Esophagus muscularis mucosa (tissue), 4 donors: ENCODE data around the gene FBXW9. TPM values are rescaled to one million over a fixed set of nuclear protein-coding genes. Genes with fewer than 3 reads are reported as not detected.
"Not testable (repeated sequence)": the region's sequence is repeated elsewhere in the genome, so short reads cannot be mapped to it uniquely, and the experiment has no call there.

Source experiments
- DNase-seq: peaks from one replicate; pipeline ENCODE4 v3.0.0-alpha.2; 2017; ENCODE audit errors: extremely low spot score
- H3K27ac ChIP-seq, 4 donors: fragments of 200-600 bp; sonication (generic); replicated peaks in 1 of 4; 1 replicate in 3 of 4; 2 replicates in 1 of 4; pipeline ENCODE4 v1.5.1; 2016 to 2019; ENCODE audit warnings: mild to moderate bottlenecking in 1 of 4
- H3K27me3 ChIP-seq, 4 donors: fragments of 200-600 bp; sonication (generic); one replicate each; pipeline versions ENCODE4 v1.5.1 to v1.6.0; 2016 to 2019
- H3K36me3 ChIP-seq, 4 donors: fragments of 200-600 bp; sonication (generic); one replicate each; pipeline ENCODE4 v1.5.1; 2016 to 2019
- H3K4me1 ChIP-seq, 4 donors: fragments of 200-600 bp; sonication (generic); one replicate each; pipeline ENCODE4 v1.5.1; 2016 to 2019
- H3K4me3 ChIP-seq, 4 donors: fragments of 200-600 bp; sonication (generic); 1 replicate in 2 of 4; 2 replicates in 2 of 4; pipeline ENCODE4 v1.5.1; 2016 to 2019; ENCODE audit warnings: mild to moderate bottlenecking in 4 of 4, moderate library complexity in 1 of 4
- H3K9me3 ChIP-seq, 4 donors: fragments of 200-600 bp; sonication (generic); 1 replicate in 3 of 4; 2 replicates in 1 of 4; pipeline ENCODE4 v1.5.1; 2016 to 2019
- EP300 ChIP-seq: sonication (generic); formaldehyde crosslinking; IDR thresholded peaks from one replicate; pipeline ENCODE4 v1.6.1; 2017; ENCODE audit warnings: antibody characterized with exemption
- POLR2A ChIP-seq: fragments of 450-650 bp; IDR thresholded peaks from one replicate; pipeline ENCODE4 v1.6.1; 2017; ENCODE audit warnings: antibody characterized with exemption, moderate library complexity, mild to moderate bottlenecking, low read depth
- POLR2AphosphoS5 ChIP-seq, 2 donors: sonication (generic); formaldehyde crosslinking; IDR thresholded peaks; one replicate each; pipeline ENCODE4 v1.6.1; 2017; ENCODE audit warnings: antibody characterized with exemption in 2 of 2
- WGBS: methylation state at CpG from one replicate; pipeline ENCODE4 v1.1.5; 2018; 5-methylcytosine and 5-hydroxymethylcytosine counted together
- intact Hi-C: fragments of 100-400 bp; cut with DNase I; formaldehyde crosslinking; loops from one replicate; pipeline ENCODE4 v1.15.1; 2023
- total RNA-seq, 4 donors: library from RNA; depleted of rRNA; stranded (reverse); fragments of >200 nt; gene quantifications; one replicate each; pipeline versions ENCODE4 v1.1.0 to v1.2.1, GENCODE V29; 2016
- TF ChIP-seq, protein P1 (sequence below), 3 experiments: fragments of 200-600 bp in 2 of 3; fragments of 450-650 bp in 1 of 3; sonication (generic) in 2 of 3; IDR thresholded peaks; one replicate each; pipeline ENCODE4 v1.5.1; 2017 to 2019; ENCODE audit warnings: antibody characterized with exemption in 3 of 3, mild to moderate bottlenecking in 2 of 3, moderate library complexity in 1 of 3

FBXW9 gene
- total RNA-seq, 4 donors from 2014 or later: 4.3 to 10.6 (median 7.5) TPM

DNA sequence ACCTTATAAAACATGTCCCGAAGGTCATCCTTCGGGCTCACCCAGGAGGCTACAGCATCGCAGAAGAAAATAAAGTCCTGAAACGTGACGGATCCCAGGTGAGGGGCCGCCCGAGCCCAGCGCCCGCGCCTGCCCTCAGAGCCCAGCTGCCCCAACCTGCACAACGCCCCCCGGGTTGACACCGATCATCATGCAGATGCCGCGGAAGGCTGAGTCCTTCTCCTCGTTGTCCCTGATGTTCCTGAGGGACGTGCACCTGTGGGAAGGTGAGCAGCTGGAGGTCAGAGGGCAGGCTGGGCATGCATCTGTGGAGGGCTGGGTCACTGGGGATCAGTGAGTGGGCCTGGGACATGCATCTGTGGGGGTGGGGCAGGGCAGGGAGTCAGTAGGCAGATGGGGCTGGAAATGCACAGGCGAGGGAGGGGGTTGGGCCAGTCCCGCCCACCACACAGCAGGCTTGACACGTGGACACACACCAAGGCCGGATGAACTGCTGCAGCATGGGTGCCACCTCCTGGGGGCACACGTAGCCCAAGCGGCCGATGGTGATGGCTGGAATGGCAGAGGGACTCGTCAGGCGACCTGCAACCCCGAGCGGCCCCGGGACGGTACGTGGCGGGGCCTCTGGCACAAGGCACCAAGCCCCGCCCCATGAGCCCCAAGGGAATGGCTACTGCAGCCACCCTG is 5.3 kb upstream of the FBXW9 start:
- intact Hi-C loops: no loop called here

DNA sequence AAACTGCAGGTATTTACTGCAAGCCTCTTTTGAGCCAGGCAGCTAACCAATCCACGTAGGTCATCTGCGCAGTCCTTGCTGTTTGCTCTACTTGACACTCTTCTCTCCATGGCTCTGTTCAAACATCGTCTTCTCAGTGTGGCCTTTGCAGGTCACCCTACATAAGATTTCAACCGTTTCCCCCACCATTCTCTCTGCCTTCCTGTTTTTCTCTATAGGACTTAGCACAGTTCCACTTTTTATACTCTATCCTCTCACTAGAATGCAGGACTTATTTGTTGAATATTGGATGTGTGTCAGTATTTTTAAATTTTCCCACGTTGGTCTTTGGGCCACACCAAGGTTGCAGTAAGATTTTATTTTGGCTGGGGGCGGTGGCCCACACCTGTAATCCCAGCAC is 1.7 kb upstream of the FBXW9 start:
- peaks cover 16 to 24% (median 22%) of the 10 kb centered on the region in 4 donors for H3K4me1 ChIP-seq
- H3K9me3 ChIP-seq: no peaks in the 10 kb centered on the region
- TF ChIP-seq POLR2AphosphoS5 (IDR thresholded peaks at IDR 0.05) (no peak), POLR2A (no peak), EP300 (no peak)
- TF ChIP-seq, protein P1, sequence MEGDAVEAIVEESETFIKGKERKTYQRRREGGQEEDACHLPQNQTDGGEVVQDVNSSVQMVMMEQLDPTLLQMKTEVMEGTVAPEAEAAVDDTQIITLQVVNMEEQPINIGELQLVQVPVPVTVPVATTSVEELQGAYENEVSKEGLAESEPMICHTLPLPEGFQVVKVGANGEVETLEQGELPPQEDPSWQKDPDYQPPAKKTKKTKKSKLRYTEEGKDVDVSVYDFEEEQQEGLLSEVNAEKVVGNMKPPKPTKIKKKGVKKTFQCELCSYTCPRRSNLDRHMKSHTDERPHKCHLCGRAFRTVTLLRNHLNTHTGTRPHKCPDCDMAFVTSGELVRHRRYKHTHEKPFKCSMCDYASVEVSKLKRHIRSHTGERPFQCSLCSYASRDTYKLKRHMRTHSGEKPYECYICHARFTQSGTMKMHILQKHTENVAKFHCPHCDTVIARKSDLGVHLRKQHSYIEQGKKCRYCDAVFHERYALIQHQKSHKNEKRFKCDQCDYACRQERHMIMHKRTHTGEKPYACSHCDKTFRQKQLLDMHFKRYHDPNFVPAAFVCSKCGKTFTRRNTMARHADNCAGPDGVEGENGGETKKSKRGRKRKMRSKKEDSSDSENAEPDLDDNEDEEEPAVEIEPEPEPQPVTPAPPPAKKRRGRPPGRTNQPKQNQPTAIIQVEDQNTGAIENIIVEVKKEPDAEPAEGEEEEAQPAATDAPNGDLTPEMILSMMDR (IDR thresholded peaks at IDR 0.05): no peak
- no peak overlapping the region for H3K27ac ChIP-seq
- DNase-seq: no peak
- no peak overlapping the region for H3K4me3 ChIP-seq
- intact Hi-C loops: no loop called here
- WGBS: 75% methylated on average over 6 of the region's 6 CpGs
- H3K27me3 ChIP-seq: no peaks in the 10 kb centered on the region
- peaks cover 33 to 47% (median 43%) of the 10 kb centered on the region in 4 donors for H3K36me3 ChIP-seq

More for the DNA sequence above, 5.3 kb upstream of the FBXW9 start:
- Histone ChIP-seq H3K9me3 (no peaks in the 10 kb centered on the region), H3K27me3 (no peaks in the 10 kb centered on the region), H3K27ac (no peak overlapping the region), H3K4me1 (peaks cover 6 to 8% (median 6%) of the 10 kb centered on the region in 4 donors), H3K4me3 (no peak overlapping the region), H3K36me3 (peaks cover 66 to 83% (median 79%) of the 10 kb centered on the region in 4 donors)
- TF ChIP-seq, protein P1 (IDR thresholded peaks at IDR 0.05): no peak
- 92% methylated on average over 24 of the region's 33 CpGs for WGBS
- DNase-seq: no peak

DNA sequence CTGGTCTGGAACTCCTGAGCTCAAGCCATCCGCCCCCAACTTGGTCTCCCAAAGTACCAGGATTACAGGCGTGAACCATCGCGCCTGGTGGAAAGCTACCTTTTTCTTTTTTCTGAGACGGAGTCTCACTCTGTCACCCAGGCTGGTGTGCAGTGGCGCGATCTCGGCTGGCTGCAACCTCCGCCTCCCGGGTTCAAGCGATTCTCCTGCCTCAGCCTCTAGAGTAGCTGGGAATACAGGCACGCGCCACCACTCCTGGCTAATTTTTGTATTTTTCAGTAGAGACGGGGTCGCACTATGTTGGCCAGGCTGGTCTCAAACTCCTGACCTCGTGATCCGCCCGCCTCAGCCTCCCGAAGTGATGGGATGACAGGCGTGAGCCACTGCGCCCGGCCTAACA is 994 bp upstream of the FBXW9 start:
- peaks cover 25 to 44% (median 36%) of the 10 kb centered on the region in 4 donors for H3K36me3 ChIP-seq
- 98% methylated on average over 15 of the region's 22 CpGs for WGBS

DNA sequence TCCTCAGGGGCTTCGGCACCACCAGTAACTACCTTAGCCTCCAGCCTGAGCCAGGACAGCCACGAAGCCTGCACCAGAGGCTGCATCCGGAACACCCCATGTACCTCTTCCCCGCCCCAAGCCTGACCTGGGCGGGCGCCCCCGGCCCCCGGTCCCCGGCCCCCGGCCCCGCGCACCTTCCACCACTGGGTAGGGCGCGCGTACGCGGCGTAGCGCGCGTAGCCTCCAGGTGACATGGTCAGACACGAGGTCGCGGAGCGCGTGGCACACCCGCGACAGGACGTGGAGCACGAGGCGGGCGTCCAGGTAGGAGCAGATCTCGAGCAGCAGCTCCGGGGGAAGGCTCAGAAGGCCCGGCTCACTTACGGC is 450 bp downstream of the FBXW9 start:
- H3K27ac ChIP-seq: peak overlapping the region; percentile 82 to 94 (median 92)
- no peaks in the 10 kb centered on the region for H3K27me3 ChIP-seq
- H3K4me1 ChIP-seq: peaks cover 16 to 24% (median 22%) of the 10 kb centered on the region in 4 donors
- no peak for DNase-seq
- peaks cover 11 to 30% (median 21%) of the 10 kb centered on the region in 4 donors for H3K36me3 ChIP-seq
- peak overlapping the region; percentile 67 to 90 (median 74) for H3K4me3 ChIP-seq
- TF ChIP-seq POLR2A (no peak), POLR2AphosphoS5 (IDR thresholded peaks at IDR 0.05) (no peak), EP300 (no peak)
- TF ChIP-seq, protein P1 (IDR thresholded peaks at IDR 0.05): no peak
- intact Hi-C loops: no loop called here
- H3K9me3 ChIP-seq: no peaks in the 10 kb centered on the region
- no CpG with 5 or more reads among the region's 36 CpGs for whole genome bisulfite sequencing

More for the DNA sequence above, 994 bp upstream of the FBXW9 start:
- peaks cover 16 to 24% (median 22%) of the 10 kb centered on the region in 4 donors for H3K4me1 ChIP-seq
- DNase-seq, H3K9me3 ChIP-seq, H3K27me3 ChIP-seq, intact Hi-C loops: not testable (repeated sequence)
- peak overlapping the region in 1 of 4 donors; percentile 75 for H3K4me3 ChIP-seq
- H3K27ac ChIP-seq: peak overlapping the region in 2 of 4 donors; percentile 92 to 94

DNA sequence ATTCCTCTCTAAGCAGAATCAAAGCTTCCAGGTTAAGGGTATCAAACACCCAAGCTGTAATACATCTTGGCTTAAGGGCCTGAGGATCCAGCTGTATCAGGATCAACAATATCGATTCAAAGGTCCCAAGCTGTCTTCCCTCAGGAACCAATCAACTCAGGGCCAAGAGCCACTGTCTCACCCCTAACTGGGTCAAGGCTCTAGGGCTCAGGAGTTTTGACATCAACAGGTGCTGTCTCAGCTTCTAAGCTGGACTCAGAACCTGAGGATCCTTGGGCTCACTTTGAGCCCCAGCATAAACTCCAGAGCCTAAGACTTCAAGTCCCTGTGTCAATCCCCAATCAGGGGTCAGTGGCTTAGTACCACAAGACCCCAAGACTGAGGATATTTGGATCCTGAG is 917 bp downstream of the FBXW9 start:
- Histone ChIP-seq H3K27ac (no peak overlapping the region), H3K4me1 (peaks cover 16 to 24% (median 22%) of the 10 kb centered on the region in 4 donors), H3K4me3 (peak overlapping the region; percentile 67 to 90 (median 74)), H3K27me3 (no peaks in the 10 kb centered on the region), H3K36me3 (peaks cover 6 to 25% (median 16%) of the 10 kb centered on the region in 4 donors), H3K9me3 (no peaks in the 10 kb centered on the region)
- WGBS: 69% methylated on average over 1 of the region's 1 CpG
- TF ChIP-seq, protein P1 (IDR thresholded peaks at IDR 0.05): no peak
- no peak for TF ChIP-seq EP300
- no peak for TF ChIP-seq POLR2AphosphoS5 (IDR thresholded peaks at IDR 0.05)
- TF ChIP-seq POLR2A: no peak
- intact Hi-C loops: no loop called here
- DNase-seq: no peak
